Inferior parietal cortex (tissue), 1 donor: Measurements from ENCODE around the gene POU2F3.

Source experiments
- DNase-seq: peaks from one replicate; pipeline ENCODE4 v3.0.0-alpha.2; 2016; ENCODE audit errors: extremely low spot score

POU2F3 gene

DNA sequence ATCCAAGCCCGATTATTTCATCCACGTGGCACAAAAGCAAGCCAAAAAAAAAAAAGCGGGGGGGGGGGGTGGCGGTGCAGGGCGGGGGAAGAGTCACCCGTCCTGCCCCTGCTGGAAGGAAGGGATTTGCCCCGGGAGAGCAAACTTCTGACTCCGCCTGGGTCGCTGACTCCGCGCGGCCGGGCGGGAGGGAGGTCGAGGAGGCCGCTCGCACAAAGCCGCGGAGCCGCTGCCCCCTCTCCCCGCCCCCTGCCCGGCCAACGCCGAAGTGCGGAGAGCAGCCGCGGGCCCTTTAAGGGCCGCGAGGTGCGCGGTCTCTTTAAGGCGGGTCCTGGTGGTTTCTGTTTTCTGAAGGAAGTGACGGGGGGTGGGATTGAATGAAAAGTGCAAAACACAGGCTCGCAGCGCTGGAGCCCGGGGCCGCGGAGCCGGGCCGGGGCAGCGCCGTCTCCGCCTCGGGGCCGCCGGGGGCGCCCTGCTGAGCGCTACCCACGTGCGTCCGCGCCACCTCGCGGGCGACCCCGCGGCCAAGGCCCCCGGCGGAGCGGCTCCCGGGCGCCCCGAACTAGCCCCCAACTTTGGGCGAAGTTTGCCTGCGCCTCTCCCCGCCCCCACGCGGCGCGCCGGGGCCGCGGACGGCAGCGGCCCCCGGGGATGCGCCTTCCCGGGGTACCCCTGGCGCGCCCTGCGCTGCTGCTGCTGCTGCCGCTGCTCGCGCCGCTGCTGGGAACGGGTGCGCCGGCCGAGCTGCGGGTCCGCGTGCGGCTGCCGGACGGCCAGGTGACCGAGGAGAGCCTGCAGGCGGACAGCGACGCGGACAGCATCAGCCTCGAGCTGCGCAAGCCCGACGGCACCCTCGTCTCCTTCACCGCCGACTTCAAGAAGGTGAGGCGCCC, 29.1 kb upstream of the POU2F3 start, which contains the start of gene OAF:
OAF (plus strand) TSS at position 407 of the 896 bp plus-strand sequence; CDS start at position 655, 248 bp downstream.
- DNase-seq = no peak

DNA sequence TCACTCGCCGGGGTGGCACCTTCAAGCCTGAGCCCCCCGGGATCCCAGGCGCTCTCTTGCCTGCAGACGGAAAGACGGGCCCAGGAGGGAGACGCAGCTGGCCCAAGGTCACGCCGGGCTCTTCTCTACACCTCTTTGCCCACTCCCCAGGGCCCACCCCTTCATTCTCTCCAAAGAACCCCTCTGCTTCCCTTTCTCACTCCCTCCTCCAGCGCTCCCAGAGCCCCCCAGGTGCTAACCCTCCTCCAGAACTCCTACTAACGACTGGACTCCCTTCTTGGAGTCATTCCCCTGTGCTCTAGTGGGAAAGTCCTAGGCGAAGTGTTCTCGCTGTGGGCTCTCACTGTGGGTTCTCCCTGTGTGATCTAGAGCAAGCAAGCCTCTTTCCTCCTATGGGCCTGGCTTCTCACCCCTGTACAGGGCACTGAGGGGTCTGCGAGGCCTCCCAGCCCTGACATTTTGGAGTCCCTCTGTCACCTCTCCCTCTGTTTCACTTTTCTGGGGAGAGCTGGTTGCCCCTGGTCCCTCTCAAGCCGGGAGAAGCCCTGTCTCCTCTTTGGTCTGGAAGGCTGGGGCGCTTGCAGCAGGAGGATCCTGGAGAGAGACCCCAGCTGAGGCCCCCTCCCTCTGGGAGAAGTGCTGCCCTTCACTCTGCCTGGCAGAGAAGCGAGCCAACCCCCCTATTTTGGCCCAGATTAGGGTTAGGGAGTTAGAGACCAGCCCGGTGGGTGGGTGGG, 28.2 kb upstream of the POU2F3 start:
- DNase-seq = no peak

DNA sequence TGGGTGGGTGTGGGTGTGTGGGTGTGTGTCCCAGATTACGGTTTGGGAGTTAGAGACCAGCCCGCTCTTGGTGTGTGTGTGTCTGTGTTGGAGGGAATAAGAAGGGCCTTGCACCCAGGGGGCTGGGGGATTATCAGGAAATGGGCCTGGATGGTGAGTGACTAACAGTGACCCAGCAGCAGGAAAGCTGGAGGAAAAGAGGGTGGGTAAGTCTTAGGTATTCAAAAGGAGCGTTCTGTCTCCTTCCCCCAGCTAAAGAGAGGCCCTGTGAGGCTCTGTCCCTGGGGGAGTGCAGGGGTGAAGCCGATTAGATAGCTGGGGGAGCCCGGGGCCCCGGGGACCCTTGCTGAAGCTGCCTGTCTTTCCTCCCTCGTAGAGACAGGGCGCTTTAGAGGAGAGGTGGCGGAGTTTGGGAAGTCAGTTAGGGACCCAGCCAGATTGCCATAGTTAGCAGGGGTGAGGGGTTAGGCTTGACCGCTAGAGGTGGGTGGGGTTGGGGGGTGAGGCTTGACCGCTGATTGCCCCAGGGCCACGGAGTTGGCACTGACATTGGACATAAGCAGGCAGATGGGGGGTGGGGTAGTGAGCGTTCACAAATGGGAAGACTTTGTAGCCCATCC, 27.6 kb upstream of the POU2F3 start:
- no peak for DNase-seq

DNA sequence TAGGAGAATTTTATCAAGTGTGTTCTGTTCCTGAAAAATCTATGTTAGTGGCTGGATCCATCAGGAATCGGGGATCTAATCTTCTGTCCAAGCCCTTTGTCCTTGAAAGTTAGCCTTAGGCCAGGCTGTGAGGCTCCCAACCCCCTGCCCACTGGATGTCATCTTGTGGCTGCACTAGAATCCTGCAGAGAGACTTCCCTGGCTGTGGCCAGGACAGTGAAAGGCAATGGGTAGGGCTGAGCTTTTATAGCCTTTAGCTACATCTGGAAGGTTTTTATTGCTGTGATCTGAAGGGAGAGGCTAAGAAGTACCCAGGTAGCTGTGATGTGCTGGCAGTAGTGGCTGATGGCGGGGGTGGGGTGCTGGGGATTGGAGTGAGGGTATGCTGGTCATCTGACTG, 27.0 kb upstream of the POU2F3 start:
- no peak for DNase-seq

DNA sequence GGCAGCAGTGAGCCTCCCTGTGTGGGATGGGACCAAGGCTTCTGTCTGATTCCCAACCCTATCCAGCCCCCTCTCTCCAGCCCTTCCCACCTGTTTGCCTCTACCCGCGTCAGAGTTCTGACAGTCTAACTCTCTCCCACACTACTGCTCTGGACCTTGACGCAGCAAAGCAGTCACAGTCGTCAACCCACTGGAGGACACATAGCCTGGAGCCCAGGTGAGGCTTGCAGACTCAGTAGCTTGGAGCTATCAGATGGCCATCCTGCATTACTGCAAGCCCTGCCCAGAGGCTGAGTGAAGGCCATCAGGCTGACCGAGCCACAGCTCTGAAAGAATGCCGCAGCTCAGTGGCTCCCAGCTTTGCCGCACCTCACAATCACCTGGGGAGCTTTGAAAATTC, 25.4 kb upstream of the POU2F3 start:
- no peak for DNase-seq

DNA sequence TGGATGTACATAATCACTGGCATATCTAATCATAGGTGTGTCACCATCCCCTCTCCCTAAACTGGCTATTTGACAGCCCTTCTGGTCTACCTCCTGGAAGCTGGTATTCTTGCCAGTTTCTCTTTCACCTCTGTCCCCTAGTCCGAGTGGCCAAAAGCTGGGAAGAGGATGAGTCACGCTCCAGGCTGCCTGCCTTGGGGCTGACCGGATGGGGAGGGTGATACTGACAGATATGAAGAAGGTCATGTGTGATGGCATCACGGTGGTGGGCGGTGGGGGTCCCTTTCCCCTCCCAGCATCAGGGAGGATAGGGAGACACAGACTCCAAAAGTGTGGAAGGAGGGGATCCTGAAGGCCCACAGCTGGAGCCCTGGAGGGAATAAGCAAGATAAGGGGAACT, 24.3 kb upstream of the POU2F3 start:
- no peak for DNase-seq

DNA sequence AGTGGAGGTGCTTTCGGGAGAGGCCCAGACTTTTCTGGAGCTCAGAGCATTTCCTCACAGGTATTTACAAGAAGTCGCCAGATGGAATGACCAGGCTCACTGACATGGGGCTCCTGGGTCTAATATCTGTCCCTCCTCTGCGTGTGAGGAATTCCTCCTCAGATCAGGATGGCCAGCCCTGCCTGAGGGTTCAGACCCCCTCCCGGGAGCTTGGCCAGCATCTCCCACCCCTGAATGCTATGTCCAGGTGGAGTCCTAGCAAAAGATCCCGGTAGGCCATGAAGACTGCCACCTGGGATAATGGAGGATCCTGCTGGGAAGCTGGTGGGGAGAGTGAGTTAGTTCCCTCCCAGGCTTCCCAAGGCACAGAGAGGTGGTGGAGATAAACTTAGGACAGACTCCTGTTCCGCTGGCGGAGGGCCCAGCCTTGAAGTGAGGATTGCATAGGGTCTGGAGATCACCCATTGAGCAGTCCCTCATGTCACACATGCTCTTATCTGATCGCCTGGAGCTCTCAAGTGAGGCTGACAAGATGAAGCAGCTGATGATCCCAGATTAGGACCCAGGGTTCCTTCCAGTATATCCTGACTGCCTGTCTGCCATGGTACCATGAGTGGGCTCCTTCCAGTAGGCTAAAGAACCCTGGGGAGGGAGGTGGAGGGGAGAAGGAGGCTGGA, 23.4 kb upstream of the POU2F3 start:
- DNase-seq = no peak

DNA sequence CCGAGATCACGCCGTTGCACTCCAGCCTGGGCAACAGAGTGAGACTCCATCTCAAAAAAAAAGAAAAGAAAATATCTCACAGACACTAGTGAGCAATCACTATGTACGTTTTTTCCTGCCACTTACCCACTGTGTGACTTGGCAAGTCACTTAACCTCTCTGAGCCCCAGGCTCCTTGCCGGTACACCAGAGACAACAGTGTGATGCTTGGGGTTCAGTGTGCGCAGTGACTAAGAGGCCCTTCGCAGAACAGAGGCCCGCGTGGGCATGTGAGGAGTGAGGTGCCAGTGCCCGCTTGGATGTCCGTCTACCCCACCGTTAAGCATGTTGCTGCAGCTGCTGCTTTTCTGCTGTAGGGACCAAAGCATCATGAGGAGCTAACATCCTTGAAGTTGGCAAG, 22.4 kb upstream of the POU2F3 start:
- no peak for DNase-seq

DNA sequence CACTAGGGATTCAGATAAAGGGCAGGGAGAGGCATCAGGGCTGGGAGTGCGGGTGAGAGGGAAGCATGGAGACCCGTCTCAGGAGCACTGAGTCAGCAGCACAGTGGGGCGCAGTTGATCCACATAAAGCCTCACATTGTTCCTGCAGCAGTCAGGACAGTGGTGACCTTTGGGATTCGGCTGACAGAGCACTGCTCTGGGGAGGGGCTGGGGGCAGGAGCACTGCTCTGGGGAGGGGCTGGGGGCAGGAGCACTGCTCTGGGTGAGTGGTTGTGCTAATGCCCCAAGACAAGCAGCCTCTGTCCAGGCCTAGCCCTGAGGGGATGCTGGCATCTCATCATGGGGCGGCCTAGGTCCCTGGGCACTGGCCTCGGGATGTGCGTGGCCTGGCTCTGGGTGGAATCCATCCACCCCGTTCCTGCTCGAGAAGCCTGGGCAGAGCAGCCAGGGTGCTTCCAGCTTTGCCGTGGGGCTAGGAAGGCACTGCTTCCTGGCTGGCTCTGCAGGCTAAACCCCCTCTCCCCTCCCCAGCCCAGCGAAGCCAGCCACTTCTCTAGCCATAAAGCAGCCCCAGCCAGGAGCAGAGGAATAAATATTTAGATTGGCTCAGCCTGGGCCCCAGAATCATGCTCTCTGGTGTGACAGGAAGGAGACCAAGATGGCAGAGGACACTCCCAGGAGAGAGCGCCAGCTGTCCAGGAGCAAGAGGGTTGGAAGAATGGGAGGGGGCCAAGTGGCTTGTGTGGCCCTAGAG, 21.8 kb upstream of the POU2F3 start:
- DNase-seq = peak; percentile 57

DNA sequence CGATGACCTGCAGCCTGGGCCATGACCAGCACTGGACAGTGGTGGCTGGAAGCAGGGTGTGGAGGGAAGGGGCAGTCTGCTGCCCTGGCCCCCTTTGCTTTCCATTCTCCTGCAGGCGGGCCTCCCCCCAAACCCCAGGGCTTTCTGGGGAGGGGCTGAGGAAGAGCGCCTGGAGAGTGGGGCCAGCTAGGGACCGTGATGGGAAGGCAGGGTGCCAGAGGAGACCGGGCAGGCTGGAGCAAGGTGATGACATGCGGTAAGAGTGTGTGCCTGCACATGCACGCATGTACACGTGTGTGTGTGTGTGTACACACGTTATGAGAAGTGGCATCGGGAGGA, 21.3 kb upstream of the POU2F3 start:
- DNase-seq = no peak

DNA sequence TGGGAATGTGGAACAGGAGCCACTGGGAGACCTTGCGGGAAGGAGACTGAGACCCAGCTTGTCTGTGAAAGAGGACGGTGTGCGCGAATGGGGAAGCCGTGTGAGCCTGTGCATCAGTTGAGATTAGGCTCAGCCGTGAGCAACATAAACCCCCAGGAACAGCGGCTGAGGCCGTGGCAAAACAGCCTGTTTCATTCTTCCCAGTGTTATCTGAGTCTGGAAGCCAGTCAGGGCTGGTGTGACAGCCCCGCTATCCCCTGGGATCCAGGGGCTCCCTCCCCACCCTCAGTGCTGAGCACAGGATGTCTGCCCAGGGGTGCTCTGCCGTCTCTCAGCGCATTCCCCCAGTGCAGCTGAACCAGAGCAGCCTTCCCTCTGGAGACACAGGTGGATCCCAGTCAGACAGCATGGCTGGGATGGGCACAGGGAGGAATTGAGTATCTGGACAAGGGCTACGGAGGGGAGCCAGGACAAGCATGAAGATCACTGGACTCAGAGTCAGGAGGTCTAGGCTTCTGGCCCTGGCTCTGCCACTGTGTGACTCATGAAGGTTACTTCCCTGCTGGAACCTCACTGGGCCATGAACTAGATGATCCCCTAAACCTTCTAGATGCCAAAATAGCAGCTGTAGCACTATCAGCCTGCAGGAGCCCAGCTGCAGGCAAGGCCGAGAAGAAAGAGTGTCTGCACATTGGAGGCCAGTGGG, 20.6 kb upstream of the POU2F3 start:
- DNase-seq = no peak

DNA sequence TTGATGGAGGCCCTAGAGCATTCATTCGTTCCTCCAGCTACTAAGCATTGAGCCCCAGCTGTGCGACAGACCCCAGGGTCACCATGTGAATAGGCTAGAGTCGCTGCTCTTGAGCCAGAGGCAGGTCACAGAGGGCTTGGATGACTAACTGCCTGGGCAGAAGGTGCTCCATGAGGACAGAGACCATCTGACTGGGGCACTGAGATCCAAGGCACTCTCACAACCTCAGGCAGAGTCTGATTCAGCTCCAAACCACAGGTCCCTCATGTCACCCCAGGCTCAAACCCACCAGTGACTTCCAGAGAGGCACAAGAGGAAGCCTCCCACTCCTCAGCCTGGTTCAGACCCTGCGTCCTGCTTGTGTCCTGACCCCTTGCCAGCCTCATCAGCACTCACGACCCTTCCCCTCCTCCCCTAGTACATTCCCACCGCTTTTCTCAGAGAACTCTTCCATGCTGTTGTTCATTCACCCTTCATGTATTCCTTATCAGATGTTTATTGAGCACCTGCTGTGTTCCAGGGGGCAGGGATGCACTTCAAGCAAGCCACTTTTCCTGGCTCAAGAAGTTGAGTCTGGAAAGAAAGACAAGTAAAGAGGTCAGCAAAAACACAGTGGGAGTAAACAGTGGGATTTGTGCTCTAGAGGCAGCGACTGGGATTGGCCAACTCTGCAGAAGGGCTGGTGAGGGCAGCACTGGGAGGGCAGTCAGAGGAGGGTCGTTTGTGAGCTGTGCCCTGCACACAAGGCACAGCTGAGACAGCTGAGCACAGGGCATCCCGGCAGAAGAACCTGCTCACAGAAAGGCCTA, 19.8 kb upstream of the POU2F3 start:
- no peak for DNase-seq

DNA sequence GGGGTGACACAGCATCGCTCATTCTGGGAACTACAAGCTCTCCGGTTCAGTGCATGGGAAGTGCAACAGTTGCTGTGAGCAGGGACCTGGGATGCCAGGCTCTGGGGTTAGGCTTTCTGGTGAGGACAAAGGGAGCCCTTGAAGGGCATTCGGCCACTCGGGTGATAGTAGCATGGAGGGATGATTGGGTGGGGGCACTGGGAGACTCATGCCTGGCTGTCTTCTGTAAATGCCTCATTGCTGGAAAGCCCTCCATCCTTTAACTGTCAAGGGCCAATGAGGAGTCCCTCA, 19.2 kb upstream of the POU2F3 start:
- no peak for DNase-seq

DNA sequence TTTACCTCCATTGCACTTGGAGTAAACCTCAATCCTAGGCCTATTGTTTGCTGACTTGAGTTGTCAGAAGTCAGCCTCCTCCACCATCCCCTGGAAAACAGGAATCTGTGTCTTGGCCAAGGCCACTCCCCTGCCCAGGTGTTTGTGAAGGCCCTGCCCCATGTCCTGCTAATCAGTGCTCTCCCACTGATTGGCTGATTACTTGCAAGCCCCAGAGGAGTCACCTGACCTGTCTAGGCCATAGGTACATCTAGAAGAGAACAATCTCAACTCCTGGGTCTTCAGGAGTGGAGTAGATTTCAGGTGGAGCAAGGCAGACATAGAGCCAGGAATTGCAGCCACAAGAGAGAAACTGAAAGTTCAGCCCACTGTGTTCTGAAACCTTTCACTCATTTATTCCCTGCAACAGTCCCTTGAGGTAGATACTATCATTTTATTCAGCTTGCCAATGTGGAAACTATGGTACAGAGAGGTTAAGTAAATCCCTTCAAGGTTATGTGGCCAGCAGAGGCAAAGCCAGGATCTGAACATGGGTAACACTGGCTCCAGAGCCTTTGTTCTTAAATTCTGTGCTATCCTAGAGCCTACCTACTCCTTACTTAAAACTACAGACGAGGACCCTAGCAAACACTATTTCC, 18.7 kb upstream of the POU2F3 start:
- DNase-seq = no peak

DNA sequence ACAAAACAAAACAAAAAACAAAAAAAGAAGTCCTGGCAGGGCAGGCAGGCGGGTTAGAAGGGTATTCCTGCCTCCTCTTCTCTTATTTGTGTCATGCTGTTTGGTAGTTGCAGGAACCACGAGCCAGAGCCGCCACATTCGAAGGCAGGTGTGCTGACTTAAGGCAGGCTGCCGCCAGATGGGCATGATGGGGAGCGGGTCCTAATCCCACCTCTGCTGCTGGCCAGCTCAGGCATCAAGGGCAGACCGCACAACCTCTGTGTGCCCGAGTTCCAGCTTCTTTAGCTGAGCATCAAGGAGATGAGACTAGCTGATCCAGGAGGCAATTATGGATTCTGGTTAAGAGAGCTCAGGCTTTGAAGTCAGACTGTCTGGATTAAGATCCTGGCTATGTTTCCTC, 17.0 kb upstream of the POU2F3 start:
- no peak for DNase-seq

DNA sequence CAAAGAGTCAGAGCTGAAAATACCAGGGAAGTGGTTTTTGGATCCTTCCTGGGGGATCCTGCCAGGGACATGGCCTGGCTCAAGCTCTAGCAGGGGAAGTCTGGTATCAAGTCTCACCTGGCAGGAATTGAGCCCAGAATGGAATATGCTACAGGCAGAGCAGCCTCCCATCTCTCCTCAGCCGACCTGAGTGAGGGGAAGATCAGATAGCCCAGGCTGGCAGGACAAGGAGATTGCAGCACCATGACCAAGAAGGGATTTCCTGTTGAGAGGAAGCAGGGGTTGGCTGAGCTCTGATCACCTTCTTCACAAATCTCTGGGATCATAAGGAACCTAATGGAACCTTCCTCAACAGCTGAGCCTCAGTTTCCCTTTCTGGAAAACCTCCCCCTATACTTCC, 16.1 kb upstream of the POU2F3 start:
- no peak for DNase-seq

DNA sequence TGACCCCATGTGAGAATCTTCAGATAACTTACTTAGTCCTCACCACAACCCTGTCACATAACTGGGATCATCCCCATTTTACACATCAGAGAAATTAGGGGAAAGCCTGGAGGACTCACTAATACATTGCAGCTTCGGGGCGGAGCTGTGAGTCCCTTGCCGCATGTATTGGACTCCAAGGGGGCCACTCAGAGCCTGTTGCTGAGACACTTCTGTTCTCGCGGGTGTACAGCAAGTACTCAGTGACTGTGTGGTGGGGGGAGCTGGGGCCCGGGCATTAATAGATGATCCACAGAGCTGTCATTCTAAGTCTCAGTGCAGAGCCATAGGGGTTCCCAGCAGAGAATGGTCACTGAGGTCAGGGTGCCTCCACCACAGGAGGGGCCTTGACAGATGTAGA, 15.6 kb upstream of the POU2F3 start:
- no peak for DNase-seq

DNA sequence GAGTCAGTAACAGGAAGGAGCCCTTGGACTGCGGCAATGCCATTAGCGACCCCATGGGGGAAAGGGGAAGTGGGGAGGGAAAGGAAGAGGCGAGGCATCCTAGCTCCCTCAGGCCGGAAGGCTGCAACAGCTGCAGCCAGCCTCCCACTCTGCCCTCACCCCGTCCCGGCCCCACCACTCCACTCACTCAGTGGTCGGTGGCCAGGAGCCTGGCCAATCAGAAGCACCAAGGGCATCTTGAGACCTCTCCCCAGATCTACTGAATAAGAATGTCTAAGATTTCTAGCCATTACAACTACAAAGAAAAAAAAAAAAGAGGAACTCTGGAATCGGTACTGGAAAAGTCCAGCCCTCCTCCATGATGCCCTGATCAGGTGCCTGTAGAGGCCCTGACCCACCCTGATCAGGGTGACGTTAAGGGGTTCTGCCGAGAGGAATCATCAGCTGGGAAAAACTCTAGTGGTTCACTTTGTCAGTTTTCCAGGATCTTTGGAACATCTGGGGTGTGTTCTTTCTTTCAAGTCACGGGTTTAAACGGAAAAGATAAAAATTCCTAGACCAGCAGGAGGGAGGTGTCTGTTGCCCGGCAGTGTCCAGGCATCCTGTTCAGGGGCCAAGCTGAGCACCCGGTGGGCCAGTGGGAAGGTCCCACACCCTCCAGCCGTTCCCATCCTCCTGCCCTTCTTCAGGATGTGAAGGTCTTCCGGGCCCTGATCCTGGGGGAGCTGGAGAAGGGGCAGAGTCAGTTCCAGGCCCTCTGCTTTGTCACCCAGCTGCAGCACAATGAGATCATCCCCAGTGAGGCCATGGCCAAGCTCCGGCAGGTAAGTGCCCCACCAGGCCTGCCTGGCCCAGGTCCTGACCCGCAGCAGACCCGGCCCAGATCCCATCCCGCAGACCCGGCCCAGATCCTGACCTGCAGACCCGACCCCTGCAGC, 14.7 kb upstream of the POU2F3 start:
- no peak for DNase-seq

DNA sequence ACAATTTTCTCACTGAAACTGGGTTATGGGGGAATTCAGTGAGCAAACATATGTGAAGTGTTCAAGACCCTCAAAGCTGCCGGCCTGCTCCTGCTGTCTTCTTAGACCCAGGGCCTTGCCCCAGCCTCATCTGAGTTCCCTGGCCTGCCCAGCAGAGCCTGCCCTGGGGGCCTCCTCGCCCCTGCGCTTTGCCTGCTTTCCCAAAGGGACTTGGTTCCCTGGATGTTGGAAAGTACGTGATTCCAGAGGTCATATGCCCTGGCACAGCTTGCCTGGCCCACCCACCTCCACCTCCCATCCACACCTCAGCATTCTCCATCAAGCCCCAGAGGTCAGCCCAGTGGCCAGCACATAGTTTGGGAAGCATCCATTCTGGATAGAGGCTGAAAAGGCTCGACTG, 13.7 kb upstream of the POU2F3 start:
- DNase-seq = no peak
